ENCODE measurements around the gene RCOR1.
A peak's percentile ranks its signal among the peaks of the same experiment; 100 is the strongest.

The RCOR1 gene

GRCh38 chr14:102779084-102779462, 186.6 kb downstream of the RCOR1 start:
- DNase-seq = no peak

GRCh38 chr14:102779574-102780315, 187.3 kb downstream of the RCOR1 start:
- peak; percentile 75 to 79 for DNase-seq

Measured in AML-193 (cell line).